ENCODE results near the gene PCSK2. TPM values are rescaled to one million over a fixed set of nuclear protein-coding genes. Genes with fewer than 3 reads are reported as not detected.

Gene PCSK2
- polyA plus RNA-seq, 3 donors, result not detected

DNA sequence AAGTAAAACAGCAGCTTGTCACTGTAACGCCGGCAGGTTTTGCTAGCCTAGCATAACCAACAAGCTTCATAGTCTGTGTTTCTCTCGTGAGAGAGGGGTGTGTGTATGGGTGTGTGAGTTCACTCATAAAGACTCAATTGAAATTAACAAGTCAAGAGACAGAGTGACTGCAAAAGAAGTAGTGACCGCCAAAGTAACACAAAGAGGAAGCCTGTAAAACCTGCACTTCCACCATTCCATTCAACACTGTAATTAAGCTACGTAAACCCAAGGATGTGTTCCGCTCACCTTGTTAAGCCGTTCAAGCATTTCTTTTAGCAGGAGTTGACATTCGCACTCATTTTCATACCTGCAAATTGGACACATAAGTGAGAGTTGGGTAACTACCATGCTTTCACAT, 297.7 kb downstream of the PCSK2 start:
- Mint-ChIP-seq H3K27ac (no peak overlapping the region), H3K27me3 (ENCODE audit: low read depth in 3 of 3) (peaks cover 3 to 13% (median 5%) of the 10 kb centered on the region in 3 donors), H3K36me3 (no peaks in the 10 kb centered on the region), H3K4me3 (no peak overlapping the region), H3K4me1 (no peaks in the 10 kb centered on the region), H3K9me3 (peaks cover 0 to 3% (median 0%) of the 10 kb centered on the region in 7 donors)
- no peak for DNase-seq
- 90% methylated on average over 4 of the region's 8 CpGs for WGBS (ENCODE audit: insufficient coverage)
- Histone ChIP-seq H3K36me3 (replicated peaks in 1 of 2; ENCODE audit: control insufficient read depth in 1 of 2, insufficient read depth in 2 of 2, low read length in 2 of 2) (no peaks in the 10 kb centered on the region), H3K27ac (ENCODE audit: low read depth in 1 of 2, low read length in 2 of 2) (no peak overlapping the region), H3K4me2 (replicated peaks; ENCODE audit: extremely low read depth, low read length, poor library complexity, severe bottlenecking) (no peak overlapping the region), H3K79me2 (ENCODE audit: insufficient read depth, low read length) (no peaks in the 10 kb centered on the region), H3K4me1 (ENCODE audit: control insufficient read depth in 1 of 2, insufficient read depth in 2 of 2, low read length in 2 of 2) (no peaks in the 10 kb centered on the region), H3K4me3 (replicated peaks in 1 of 3; ENCODE audit: low read depth in 2 of 3, low read length in 3 of 3) (no peak overlapping the region), H3K27me3 (ENCODE audit: control insufficient read depth in 2 of 2, insufficient read depth in 2 of 2, low read length in 2 of 2) (peaks cover 0 to under 1% of the 10 kb centered on the region in 2 donors), H2AFZ (ENCODE audit: insufficient read depth, low read depth, low read length, poor library complexity, severe bottlenecking) (no peak overlapping the region), H3K9me3 (replicated peaks in 1 of 2; ENCODE audit: control insufficient read depth in 1 of 2, insufficient read depth in 1 of 2, low read length in 2 of 2) (no peaks in the 10 kb centered on the region), H4K20me1 (ENCODE audit: insufficient read depth, low read length) (no peaks in the 10 kb centered on the region), H3K9ac (ENCODE audit: insufficient read depth, low read length, poor library complexity, severe bottlenecking) (no peak overlapping the region)
- TF ChIP-seq, protein P1, sequence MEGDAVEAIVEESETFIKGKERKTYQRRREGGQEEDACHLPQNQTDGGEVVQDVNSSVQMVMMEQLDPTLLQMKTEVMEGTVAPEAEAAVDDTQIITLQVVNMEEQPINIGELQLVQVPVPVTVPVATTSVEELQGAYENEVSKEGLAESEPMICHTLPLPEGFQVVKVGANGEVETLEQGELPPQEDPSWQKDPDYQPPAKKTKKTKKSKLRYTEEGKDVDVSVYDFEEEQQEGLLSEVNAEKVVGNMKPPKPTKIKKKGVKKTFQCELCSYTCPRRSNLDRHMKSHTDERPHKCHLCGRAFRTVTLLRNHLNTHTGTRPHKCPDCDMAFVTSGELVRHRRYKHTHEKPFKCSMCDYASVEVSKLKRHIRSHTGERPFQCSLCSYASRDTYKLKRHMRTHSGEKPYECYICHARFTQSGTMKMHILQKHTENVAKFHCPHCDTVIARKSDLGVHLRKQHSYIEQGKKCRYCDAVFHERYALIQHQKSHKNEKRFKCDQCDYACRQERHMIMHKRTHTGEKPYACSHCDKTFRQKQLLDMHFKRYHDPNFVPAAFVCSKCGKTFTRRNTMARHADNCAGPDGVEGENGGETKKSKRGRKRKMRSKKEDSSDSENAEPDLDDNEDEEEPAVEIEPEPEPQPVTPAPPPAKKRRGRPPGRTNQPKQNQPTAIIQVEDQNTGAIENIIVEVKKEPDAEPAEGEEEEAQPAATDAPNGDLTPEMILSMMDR (IDR thresholded peaks at IDR 0.05), result no peak
- intact Hi-C loops (cut with micrococcal nuclease), result no loop called here

DNA sequence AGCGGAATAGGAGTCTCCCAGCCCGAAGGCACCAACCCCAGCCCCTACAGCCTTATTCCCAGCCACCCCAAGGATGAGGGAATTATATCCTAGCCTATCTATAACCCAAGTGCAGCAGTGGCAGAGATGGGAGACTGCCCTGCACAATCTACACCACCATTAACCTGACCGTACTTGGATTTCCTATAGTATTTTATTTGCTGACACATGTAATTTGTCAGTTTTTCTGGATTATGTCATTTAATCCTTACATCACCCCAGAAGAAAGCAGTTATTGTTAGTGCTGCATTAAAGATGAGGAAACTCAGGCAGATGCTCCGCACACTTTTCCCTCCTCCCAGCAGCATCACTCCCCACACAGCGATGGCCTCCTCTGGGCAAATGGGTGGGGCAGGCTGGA, 298.3 kb downstream of the PCSK2 start:
- DNase-seq, result no peak
- no peaks in the 10 kb centered on the region for H4K20me1 ChIP-seq (ENCODE audit: insufficient read depth, low read length)
- Mint-ChIP-seq H3K9me3 (peaks cover 0 to 3% (median 0%) of the 10 kb centered on the region in 7 donors), H3K4me1 (no peaks in the 10 kb centered on the region), H3K4me3 (no peak overlapping the region), H3K36me3 (no peaks in the 10 kb centered on the region), H3K27ac (no peak overlapping the region), H3K27me3 (ENCODE audit: low read depth in 3 of 3) (peaks cover 4 to 13% (median 9%) of the 10 kb centered on the region in 3 donors)
- peaks cover 4 to 6% of the 10 kb centered on the region in 2 donors for H3K27me3 ChIP-seq (ENCODE audit: control insufficient read depth in 2 of 2, insufficient read depth in 2 of 2, low read length in 2 of 2)
- H2AFZ ChIP-seq (ENCODE audit: insufficient read depth, low read depth, low read length, poor library complexity, severe bottlenecking), result no peak overlapping the region
- 100% methylated on average over 2 of the region's 5 CpGs for WGBS (ENCODE audit: insufficient coverage)
- no peaks in the 10 kb centered on the region for H3K4me1 ChIP-seq (ENCODE audit: control insufficient read depth in 1 of 2, insufficient read depth in 2 of 2, low read length in 2 of 2)
- H3K9ac ChIP-seq (ENCODE audit: insufficient read depth, low read length, poor library complexity, severe bottlenecking), result no peak overlapping the region
- H3K4me3 ChIP-seq (replicated peaks in 1 of 3; ENCODE audit: low read depth in 2 of 3, low read length in 3 of 3), result no peak overlapping the region
- no peaks in the 10 kb centered on the region for H3K36me3 ChIP-seq (replicated peaks in 1 of 2; ENCODE audit: control insufficient read depth in 1 of 2, insufficient read depth in 2 of 2, low read length in 2 of 2)
- no peak overlapping the region for H3K27ac ChIP-seq (ENCODE audit: low read depth in 1 of 2, low read length in 2 of 2)
- intact Hi-C loops (cut with micrococcal nuclease), result no loop called here
- TF ChIP-seq, protein P1 (IDR thresholded peaks at IDR 0.05), result no peak
- peaks cover 0 to under 1% of the 10 kb centered on the region in 2 donors for H3K9me3 ChIP-seq (replicated peaks in 1 of 2; ENCODE audit: control insufficient read depth in 1 of 2, insufficient read depth in 1 of 2, low read length in 2 of 2)
- no peaks in the 10 kb centered on the region for H3K79me2 ChIP-seq (ENCODE audit: insufficient read depth, low read length)
- no peak overlapping the region for H3K4me2 ChIP-seq (replicated peaks; ENCODE audit: extremely low read depth, low read length, poor library complexity, severe bottlenecking)

Data from CD14-positive monocyte (primary cell).